HG03103 (cell line): ENCODE results near the gene TNFRSF13B.
"Not testable (repeated sequence)": the region's sequence is repeated elsewhere in the genome, so short reads cannot be mapped to it uniquely, and the experiment has no call there.

Experiments used
- ATAC-seq: cut with Tn5 transposase; IDR thresholded peaks from one replicate; pipeline ENCODE4 v1.9.1; 2021; ENCODE audit warnings: low read depth; ENCODE audit not compliant: unreplicated experiment

The TNFRSF13B gene

GRCh38 chr17:16971458-16972338, at the start of gene TNFRSF13B:
TNFRSF13B (minus strand) TSS chr17:16972118; CDS start chr17:16972075, 43 bp downstream.
- ATAC-seq, result no peak

- ATAC-seq, result no peak
These were observed 49.4 kb upstream of the TNFRSF13B start for GRCh38 chr17:17021194-17021863.

GRCh38 chr17:17020821-17021193, 48.9 kb upstream of the TNFRSF13B start:
- no peak for ATAC-seq

- ATAC-seq, result no peak
These were observed 48.1 kb upstream of the TNFRSF13B start for GRCh38 chr17:17019891-17020456.

- ATAC-seq, result no peak
These were observed 47.5 kb upstream of the TNFRSF13B start for GRCh38 chr17:17019430-17019762.

GRCh38 chr17:17018612-17019429, 46.9 kb upstream of the TNFRSF13B start:
- ATAC-seq, result no peak

GRCh38 chr17:17018021-17018441, 46.1 kb upstream of the TNFRSF13B start:
- ATAC-seq, result no peak

GRCh38 chr17:17017343-17018014, 45.6 kb upstream of the TNFRSF13B start:
- ATAC-seq, result no peak

- ATAC-seq, result not testable (repeated sequence)
These were observed 44.6 kb upstream of the TNFRSF13B start for GRCh38 chr17:17016199-17017197.

GRCh38 chr17:17015230-17015629, 43.3 kb upstream of the TNFRSF13B start:
- no peak for ATAC-seq

GRCh38 chr17:17014748-17015124, 42.8 kb upstream of the TNFRSF13B start:
- ATAC-seq, result not testable (repeated sequence)

- ATAC-seq, result not testable (repeated sequence)
These were observed 42.2 kb upstream of the TNFRSF13B start for GRCh38 chr17:17013828-17014747.

GRCh38 chr17:17011043-17011907, 39.4 kb upstream of the TNFRSF13B start:
- ATAC-seq, result not testable (repeated sequence)

GRCh38 chr17:17010545-17011034, 38.7 kb upstream of the TNFRSF13B start:
- ATAC-seq, result not testable (repeated sequence)

GRCh38 chr17:17009972-17010371, 38.1 kb upstream of the TNFRSF13B start:
- ATAC-seq, result not testable (repeated sequence)

GRCh38 chr17:17008621-17009397, 36.9 kb upstream of the TNFRSF13B start:
- ATAC-seq, result not testable (repeated sequence)
